Fibroblast of pulmonary artery (primary cell): ENCODE measurements around the gene LLGL2.

Experiments used
- DNase-seq: peaks from one replicate; pipeline ENCODE4 v3.0.0-alpha.2; 2010; ENCODE audit warnings: low read depth
- H3K4me3 ChIP-seq: replicated peaks from 2 replicates; pipeline ENCODE4 v1.5.1; 2011; ENCODE audit warnings: low read depth, mild to moderate bottlenecking, control low read depth, low read length, moderate library complexity
- CTCF ChIP-seq: IDR thresholded peaks from 2 replicates; pipeline ENCODE4 v1.5.1; 2011; ENCODE audit warnings: mild to moderate bottlenecking, control low read depth, low read length, inconsistent platforms; ENCODE audit errors: missing control alignments

The LLGL2 gene

GRCh38 chr17:75553295-75554110, 28.0 kb downstream of the LLGL2 start:
- H3K4me3 ChIP-seq, result no peak overlapping the region
- DNase-seq, result no peak
- TF ChIP-seq CTCF, result no peak

GRCh38 chr17:75555679-75556153, 30.2 kb downstream of the LLGL2 start:
- no peak for DNase-seq
- H3K4me3 ChIP-seq, result no peak overlapping the region
- no peak for TF ChIP-seq CTCF

- no peak for TF ChIP-seq CTCF
- DNase-seq, result peak; percentile 21
- no peak overlapping the region for H3K4me3 ChIP-seq
Observed at GRCh38 chr17:75557075-75557851, 31.8 kb downstream of the LLGL2 start.

DNA sequence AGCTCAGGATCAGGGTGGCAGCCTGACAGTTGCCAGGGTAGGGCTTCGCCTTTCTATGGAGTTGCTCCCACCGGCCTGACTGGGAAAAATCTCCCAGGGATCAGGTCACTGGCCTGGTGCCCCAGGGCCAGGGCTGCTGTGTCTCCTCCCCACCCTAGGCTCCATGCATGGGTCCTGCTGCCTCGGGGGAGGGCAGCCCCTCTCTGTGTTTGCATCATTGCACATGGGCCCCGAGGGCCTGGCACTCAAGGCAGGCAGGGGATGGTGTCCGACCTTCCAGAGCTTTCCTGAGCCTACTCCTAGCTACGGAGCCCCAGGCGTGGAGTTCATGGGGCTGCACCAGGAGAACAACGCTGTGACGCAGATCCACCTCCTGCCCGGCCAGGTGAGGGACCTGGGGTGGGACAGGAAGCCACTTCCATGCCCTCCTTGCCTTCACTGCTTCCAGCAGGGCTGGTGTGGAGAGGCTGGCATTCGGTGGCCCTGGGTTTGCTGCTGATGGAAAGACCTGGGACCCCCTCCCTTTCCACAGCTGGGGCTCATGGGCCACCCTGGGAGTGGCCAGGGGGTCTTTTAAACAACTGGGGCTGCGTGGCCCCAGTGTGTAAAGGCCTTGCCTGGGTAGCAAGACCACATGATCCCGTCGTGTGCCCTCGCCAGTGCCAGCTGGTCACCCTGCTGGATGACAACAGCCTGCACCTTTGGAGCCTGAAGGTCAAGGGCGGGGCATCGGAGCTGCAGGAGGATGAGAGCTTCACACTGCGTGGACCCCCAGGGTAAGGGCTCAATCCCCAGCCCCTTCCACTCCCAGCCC, 32.6 kb downstream of the LLGL2 start:
- no peak for DNase-seq
- no peak for TF ChIP-seq CTCF
- H3K4me3 ChIP-seq, result no peak overlapping the region

DNA sequence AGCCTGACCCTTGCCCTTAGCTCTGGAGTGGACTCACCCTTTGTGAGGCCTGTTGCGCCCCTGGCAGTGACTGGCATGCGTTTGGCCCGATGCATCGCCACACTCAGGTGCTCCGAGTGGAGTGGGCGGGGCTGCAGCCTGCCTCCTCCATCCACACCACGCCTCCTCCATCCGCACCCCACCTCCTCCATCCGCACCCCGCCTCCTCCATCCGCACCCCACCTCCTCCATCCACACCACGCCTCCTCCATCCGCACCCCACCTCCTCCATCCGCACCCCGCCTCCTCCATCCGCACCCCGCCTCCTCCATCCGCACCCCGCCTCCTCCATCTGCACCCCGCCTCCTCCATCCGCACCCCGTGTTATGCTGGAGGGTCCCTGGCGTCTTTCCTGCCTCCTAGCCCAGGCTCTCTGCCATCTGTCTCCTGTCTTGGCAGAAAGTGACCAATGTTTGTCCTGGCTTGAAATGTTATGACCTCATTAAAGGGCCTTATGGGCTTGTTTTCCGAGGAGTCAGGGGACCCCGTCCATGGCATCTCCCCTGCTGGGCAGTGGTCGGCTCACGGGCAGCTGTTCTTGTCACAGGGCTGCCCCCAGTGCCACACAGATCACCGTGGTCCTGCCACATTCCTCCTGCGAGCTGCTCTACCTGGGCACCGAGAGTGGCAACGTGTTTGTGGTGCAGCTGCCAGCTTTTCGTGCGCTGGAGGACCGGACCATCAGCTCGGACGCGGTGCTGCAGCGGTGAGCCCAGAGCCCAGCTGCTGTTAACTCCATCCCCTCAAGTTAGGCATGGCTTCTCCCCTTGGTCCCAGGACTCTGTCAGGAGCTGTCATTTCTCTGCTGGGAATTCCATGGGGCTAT, 33.4 kb downstream of the LLGL2 start:
- DNase-seq, result no peak
- no peak for TF ChIP-seq CTCF
- H3K4me3 ChIP-seq, result no peak overlapping the region
